ENCODE measurements around the gene ECHDC1.

Gene ECHDC1

GRCh38 chr6:127345521-127345920 is 2.1 kb upstream of the ECHDC1 start:
- no peak overlapping the region for H3K4me3 ChIP-seq (ENCODE audit: low read depth in 1 of 2, low read length in 2 of 2)
- TF ChIP-seq CTCF (IDR thresholded peaks at IDR 0.05; ENCODE audit: borderline replicate concordance, extremely low read depth, low read length, poor library complexity, severe bottlenecking) (no peak), EZH2 (IDR thresholded peaks at IDR 0.05; ENCODE audit: borderline replicate concordance, low read depth, low read length, severe bottlenecking) (no peak)
- H3K27me3 ChIP-seq (ENCODE audit: insufficient read depth, low read length, poor library complexity), result no peaks in the 10 kb centered on the region
- H3K36me3 ChIP-seq (ENCODE audit: insufficient read depth, low read length), result no peaks in the 10 kb centered on the region
- H4K20me1 ChIP-seq (ENCODE audit: insufficient read depth, low read length), result peaks cover under 1% of the 10 kb centered on the region; the same call in 1 of the 2 replicates
- H3K27ac ChIP-seq (ENCODE audit: low read length), result no peak overlapping the region
- H3K9ac ChIP-seq (ENCODE audit: low read depth, low read length), result no peak overlapping the region
- H3K4me2 ChIP-seq (ENCODE audit: insufficient read depth, low read length), result no peak overlapping the region
- no peak for DNase-seq
- no peak for ATAC-seq (ENCODE audit: insufficient read depth, low read depth)
- peaks cover 31% of the 10 kb centered on the region for H3K4me1 ChIP-seq (ENCODE audit: insufficient read depth, low read length)
- no peak overlapping the region for H2AFZ ChIP-seq (ENCODE audit: low read depth, low read length)
- H3K9me3 ChIP-seq (ENCODE audit: insufficient read depth, low read length, severe bottlenecking), result no peaks in the 10 kb centered on the region
- H3K79me2 ChIP-seq (ENCODE audit: insufficient read depth, low read length), result peaks cover 58% of the 10 kb centered on the region

- no peak for TF ChIP-seq CTCF (IDR thresholded peaks at IDR 0.05; ENCODE audit: borderline replicate concordance, extremely low read depth, low read length, poor library complexity, severe bottlenecking)
- TF ChIP-seq EZH2 (IDR thresholded peaks at IDR 0.05; ENCODE audit: borderline replicate concordance, low read depth, low read length, severe bottlenecking), result no peak
- ATAC-seq (ENCODE audit: insufficient read depth, low read depth), result peak; percentile 29
- H3K27ac ChIP-seq (ENCODE audit: low read length), result peak overlapping the region; percentile 91
Measured at GRCh38 chr6:127343809-127344659, 625 bp upstream of the ECHDC1 start.

GRCh38 chr6:127342296-127342945 is 988 bp downstream of the ECHDC1 start:
- H3K9ac ChIP-seq (ENCODE audit: low read depth, low read length), result peak overlapping the region; percentile 74
- DNase-seq, result no peak
- peak overlapping the region; percentile 91 for H3K27ac ChIP-seq (ENCODE audit: low read length)
- ATAC-seq (ENCODE audit: insufficient read depth, low read depth), result no peak
- peaks cover 49% of the 10 kb centered on the region for H3K4me1 ChIP-seq (ENCODE audit: insufficient read depth, low read length)
- TF ChIP-seq CTCF (IDR thresholded peaks at IDR 0.05; ENCODE audit: borderline replicate concordance, extremely low read depth, low read length, poor library complexity, severe bottlenecking) (no peak), EZH2 (IDR thresholded peaks at IDR 0.05; ENCODE audit: borderline replicate concordance, low read depth, low read length, severe bottlenecking) (no peak)
- H2AFZ ChIP-seq (ENCODE audit: low read depth, low read length), result peak overlapping the region; percentile 93
- peaks cover 8% of the 10 kb centered on the region; the same call in 1 of the 2 replicates for H4K20me1 ChIP-seq (ENCODE audit: insufficient read depth, low read length)
- no peaks in the 10 kb centered on the region for H3K9me3 ChIP-seq (ENCODE audit: insufficient read depth, low read length, severe bottlenecking)
- H3K4me3 ChIP-seq (ENCODE audit: low read depth in 1 of 2, low read length in 2 of 2), result peak overlapping the region; percentile 57 to 79
- peak overlapping the region; percentile 82 for H3K4me2 ChIP-seq (ENCODE audit: insufficient read depth, low read length)
- no peaks in the 10 kb centered on the region for H3K27me3 ChIP-seq (ENCODE audit: insufficient read depth, low read length, poor library complexity)
- H3K36me3 ChIP-seq (ENCODE audit: insufficient read depth, low read length), result no peaks in the 10 kb centered on the region
- peaks cover 84% of the 10 kb centered on the region for H3K79me2 ChIP-seq (ENCODE audit: insufficient read depth, low read length)

More at GRCh38 chr6:127343809-127344659, 625 bp upstream of the ECHDC1 start:
- Histone ChIP-seq H3K79me2 (ENCODE audit: insufficient read depth, low read length) (peaks cover 72% of the 10 kb centered on the region), H3K9me3 (ENCODE audit: insufficient read depth, low read length, severe bottlenecking) (no peaks in the 10 kb centered on the region), H3K36me3 (ENCODE audit: insufficient read depth, low read length) (no peaks in the 10 kb centered on the region), H3K4me3 (ENCODE audit: low read depth in 1 of 2, low read length in 2 of 2) (peak overlapping the region; percentile 57 to 79), H3K9ac (ENCODE audit: low read depth, low read length) (peak overlapping the region; percentile 74), H2AFZ (ENCODE audit: low read depth, low read length) (peak overlapping the region; percentile 93), H3K4me1 (ENCODE audit: insufficient read depth, low read length) (peaks cover 46% of the 10 kb centered on the region), H4K20me1 (ENCODE audit: insufficient read depth, low read length) (peaks cover 6% of the 10 kb centered on the region; the same call in 1 of the 2 replicates), H3K4me2 (ENCODE audit: insufficient read depth, low read length) (peak overlapping the region; percentile 82), H3K27me3 (ENCODE audit: insufficient read depth, low read length, poor library complexity) (no peaks in the 10 kb centered on the region)
- peak; percentile 20 for DNase-seq

Measured in DND-41 (cell line).